Bronchial epithelial cell (primary cell): Measurements from ENCODE around the gene SEMA4B. TPM values are rescaled to one million over a fixed set of nuclear protein-coding genes. Genes with fewer than 3 reads are reported as not detected.

Source experiments
- DNase-seq: peaks from one replicate; pipeline ENCODE4 v3.0.0-alpha.2; 2010; ENCODE audit warnings: low read depth
- FAIRE-seq: peaks from 2 replicates; lab custom pipeline; 2011; peaks lifted over from hg19 to GRCh38; lab: Jason Lieb, UNC
- H3K27me3 ChIP-seq: 2 replicates; pipeline ENCODE4 v1.5.1; 2011; ENCODE audit warnings: low read length; ENCODE audit not compliant: control insufficient read depth, insufficient read depth
- H3K36me3 ChIP-seq: 2 replicates; pipeline ENCODE4 v1.5.1; 2011; ENCODE audit warnings: low read length; ENCODE audit not compliant: control insufficient read depth, insufficient read depth
- H3K4me3 ChIP-seq: 2 replicates; pipeline ENCODE4 v1.5.1; 2011; ENCODE audit warnings: mild to moderate bottlenecking, low read depth, low read length, control low read depth
- total RNA-seq: library from RNA; depleted of rRNA; stranded (reverse); fragments of >200 nt; gene quantifications from 2 replicates; pipeline ENCODE4 v1.2.1, GENCODE V29; 2014
- TF ChIP-seq, protein P1 (sequence below): IDR thresholded peaks from 2 replicates; pipeline ENCODE4 v1.5.1; 2011; ENCODE audit warnings: mild to moderate bottlenecking, moderate library complexity, low read length, control low read depth, inconsistent platforms; ENCODE audit not compliant: insufficient read depth, severe bottlenecking

The SEMA4B gene
- total RNA-seq, 1 donor from 2014 or later = 90.6 TPM

DNA sequence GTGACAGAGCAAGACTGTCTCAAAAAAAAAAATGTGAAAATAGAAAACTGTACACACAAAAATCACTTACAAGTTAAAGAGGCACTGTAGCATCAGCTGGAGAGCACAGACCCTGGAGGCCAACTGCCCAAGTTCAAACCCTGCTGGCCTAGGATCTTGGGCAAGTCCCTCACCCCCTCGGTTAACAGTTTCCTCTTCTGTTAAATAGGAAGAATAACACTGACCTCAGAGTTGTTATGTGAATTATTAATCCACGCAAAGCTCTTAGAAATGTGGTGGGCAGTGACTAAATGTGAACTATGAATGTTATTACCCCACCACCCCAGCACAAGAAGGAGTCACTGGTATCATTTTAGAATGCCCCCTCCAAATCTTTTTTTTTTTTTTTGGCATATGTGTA lies 21.4 kb downstream of the SEMA4B start:
- Histone ChIP-seq H3K36me3 (peaks cover 60% of the 10 kb centered on the region), H3K4me3 (no peak overlapping the region), H3K27me3 (no peaks in the 10 kb centered on the region)
- DNase-seq = no peak
- no peak for FAIRE-seq
- TF ChIP-seq, protein P1, sequence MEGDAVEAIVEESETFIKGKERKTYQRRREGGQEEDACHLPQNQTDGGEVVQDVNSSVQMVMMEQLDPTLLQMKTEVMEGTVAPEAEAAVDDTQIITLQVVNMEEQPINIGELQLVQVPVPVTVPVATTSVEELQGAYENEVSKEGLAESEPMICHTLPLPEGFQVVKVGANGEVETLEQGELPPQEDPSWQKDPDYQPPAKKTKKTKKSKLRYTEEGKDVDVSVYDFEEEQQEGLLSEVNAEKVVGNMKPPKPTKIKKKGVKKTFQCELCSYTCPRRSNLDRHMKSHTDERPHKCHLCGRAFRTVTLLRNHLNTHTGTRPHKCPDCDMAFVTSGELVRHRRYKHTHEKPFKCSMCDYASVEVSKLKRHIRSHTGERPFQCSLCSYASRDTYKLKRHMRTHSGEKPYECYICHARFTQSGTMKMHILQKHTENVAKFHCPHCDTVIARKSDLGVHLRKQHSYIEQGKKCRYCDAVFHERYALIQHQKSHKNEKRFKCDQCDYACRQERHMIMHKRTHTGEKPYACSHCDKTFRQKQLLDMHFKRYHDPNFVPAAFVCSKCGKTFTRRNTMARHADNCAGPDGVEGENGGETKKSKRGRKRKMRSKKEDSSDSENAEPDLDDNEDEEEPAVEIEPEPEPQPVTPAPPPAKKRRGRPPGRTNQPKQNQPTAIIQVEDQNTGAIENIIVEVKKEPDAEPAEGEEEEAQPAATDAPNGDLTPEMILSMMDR = no peak

DNA sequence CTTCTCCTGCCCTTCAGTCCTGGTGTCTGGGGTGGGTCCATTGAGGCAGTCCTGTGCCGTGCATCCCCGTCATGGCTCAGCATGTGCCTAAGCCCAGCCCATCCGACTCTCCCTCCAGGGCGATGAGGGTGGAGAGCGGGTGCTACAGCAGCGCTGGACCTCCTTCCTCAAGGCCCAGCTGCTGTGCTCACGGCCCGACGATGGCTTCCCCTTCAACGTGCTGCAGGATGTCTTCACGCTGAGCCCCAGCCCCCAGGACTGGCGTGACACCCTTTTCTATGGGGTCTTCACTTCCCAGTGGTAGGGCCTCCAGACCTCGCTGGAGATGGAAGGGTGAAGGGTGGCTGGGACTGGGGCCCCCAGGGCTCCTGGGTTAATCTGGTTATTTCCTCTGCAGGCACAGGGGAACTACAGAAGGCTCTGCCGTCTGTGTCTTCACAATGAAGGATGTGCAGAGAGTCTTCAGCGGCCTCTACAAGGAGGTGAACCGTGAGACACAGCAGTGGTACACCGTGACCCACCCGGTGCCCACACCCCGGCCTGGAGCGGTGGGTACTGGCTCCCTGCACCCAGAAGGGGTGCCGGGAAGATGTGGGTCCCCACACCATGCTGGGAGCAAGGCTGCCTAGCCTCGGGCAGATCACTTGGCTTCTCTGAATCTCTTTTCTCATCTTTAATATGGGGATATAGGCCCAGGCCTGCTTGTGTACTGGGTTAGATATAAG lies 22.5 kb downstream of the SEMA4B start:
- peaks cover 58% of the 10 kb centered on the region for H3K36me3 ChIP-seq
- DNase-seq = no peak

DNA sequence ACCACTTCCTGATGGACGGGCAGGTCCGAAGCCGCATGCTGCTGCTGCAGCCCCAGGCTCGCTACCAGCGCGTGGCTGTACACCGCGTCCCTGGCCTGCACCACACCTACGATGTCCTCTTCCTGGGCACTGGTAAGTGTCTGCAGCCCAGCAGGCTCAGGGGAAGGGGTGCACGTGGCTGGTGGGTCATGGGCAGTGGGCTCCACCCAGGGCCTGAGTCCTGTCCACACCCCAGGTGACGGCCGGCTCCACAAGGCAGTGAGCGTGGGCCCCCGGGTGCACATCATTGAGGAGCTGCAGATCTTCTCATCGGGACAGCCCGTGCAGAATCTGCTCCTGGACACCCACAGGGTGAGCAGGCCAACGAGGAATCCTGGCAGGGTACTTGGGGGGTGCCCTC lies 23.9 kb downstream of the SEMA4B start:
- no peak for DNase-seq
- Histone ChIP-seq H3K36me3 (peaks cover 54% of the 10 kb centered on the region), H3K4me3 (no peak overlapping the region), H3K27me3 (no peaks in the 10 kb centered on the region)
- no peak for FAIRE-seq
- TF ChIP-seq, protein P1 = no peak

More for the DNA sequence above, 22.5 kb downstream of the SEMA4B start:
- no peak for FAIRE-seq
- TF ChIP-seq, protein P1 = no peak
- no peaks in the 10 kb centered on the region for H3K27me3 ChIP-seq
- no peak overlapping the region for H3K4me3 ChIP-seq

- Histone ChIP-seq H3K4me3 (no peak overlapping the region), H3K27me3 (no peaks in the 10 kb centered on the region), H3K36me3 (peaks cover 52% of the 10 kb centered on the region)
- FAIRE-seq (no peak), DNase-seq (no peak)
- TF ChIP-seq, protein P1 = no peak
Measured at GRCh38 chr15:90225504-90226234, 24.5 kb downstream of the SEMA4B start.

DNA sequence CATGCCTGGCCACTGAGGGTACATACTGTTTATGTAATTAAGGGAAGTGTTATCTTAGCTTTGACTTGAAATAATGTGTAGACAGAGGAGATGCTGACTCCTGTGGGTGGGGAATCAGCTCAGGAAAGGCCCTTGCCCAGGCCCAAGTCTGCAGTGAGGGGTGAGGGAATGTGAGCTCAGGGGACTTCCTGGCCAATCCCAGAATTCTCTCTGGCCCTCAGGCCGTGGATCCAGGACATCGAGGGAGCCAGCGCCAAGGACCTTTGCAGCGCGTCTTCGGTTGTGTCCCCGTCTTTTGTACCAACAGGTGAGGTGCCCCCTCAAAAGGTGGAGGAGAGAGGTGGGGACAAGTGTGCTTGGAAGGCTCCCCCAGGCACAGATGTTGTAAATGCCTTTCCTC lies 26.2 kb downstream of the SEMA4B start:
- FAIRE-seq (no peak), DNase-seq (no peak)
- peaks cover 47% of the 10 kb centered on the region for H3K36me3 ChIP-seq
- H3K4me3 ChIP-seq = no peak overlapping the region
- no peaks in the 10 kb centered on the region for H3K27me3 ChIP-seq
- TF ChIP-seq, protein P1 = no peak
